NB4 (cell line): ENCODE data around the gene OBP2B.

Experiments
- MYC ChIP-seq: IDR thresholded peaks from 2 replicates; pipeline ENCODE4 v1.6.1; 2011; ENCODE audit warnings: low read depth, low read length
- POLR2A ChIP-seq: IDR thresholded peaks from 2 replicates; pipeline ENCODE4 v1.6.1; 2011; ENCODE audit warnings: mild to moderate bottlenecking; ENCODE audit not compliant: insufficient read length; ENCODE audit errors: extremely low read depth
- TF ChIP-seq, protein P1 (sequence below): IDR thresholded peaks from 2 replicates; pipeline ENCODE4 v1.6.1; 2011; ENCODE audit warnings: low read depth, low read length
- TF ChIP-seq, protein P2 (sequence below): IDR thresholded peaks from one replicate; pipeline ENCODE4 v1.5.1; 2012; ENCODE audit warnings: low read depth, low read length

DNA sequence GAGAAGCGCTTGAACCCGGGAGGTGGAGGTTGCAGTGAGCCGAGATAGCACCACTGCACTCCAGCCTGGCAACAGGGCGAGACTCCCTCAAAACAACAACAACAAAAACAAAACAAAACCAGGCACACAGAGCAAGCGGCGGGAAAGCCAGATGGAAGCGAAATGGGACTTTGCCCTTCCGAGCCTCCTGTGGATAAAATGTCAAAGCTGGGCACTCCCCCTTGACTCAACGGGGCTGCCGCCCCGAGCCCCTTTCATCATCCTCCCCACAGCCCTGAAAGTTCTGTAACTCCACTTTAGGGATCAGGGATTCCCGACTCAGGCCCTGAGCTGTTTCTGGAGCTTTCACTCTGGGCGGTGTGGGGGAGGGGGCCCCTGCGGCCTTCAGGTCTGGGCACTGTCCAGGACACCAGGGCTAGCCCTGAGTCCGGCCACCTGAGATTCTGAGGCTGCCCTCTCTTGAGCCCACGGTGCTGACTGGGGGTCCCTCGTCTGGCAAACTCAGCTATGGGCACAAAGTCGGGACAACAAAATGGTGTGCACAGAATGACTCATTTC is 30.6 kb upstream of the OBP2B start:
- TF ChIP-seq, protein P1, sequence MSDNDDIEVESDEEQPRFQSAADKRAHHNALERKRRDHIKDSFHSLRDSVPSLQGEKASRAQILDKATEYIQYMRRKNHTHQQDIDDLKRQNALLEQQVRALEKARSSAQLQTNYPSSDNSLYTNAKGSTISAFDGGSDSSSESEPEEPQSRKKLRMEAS, result no peak
- TF ChIP-seq, protein P2, sequence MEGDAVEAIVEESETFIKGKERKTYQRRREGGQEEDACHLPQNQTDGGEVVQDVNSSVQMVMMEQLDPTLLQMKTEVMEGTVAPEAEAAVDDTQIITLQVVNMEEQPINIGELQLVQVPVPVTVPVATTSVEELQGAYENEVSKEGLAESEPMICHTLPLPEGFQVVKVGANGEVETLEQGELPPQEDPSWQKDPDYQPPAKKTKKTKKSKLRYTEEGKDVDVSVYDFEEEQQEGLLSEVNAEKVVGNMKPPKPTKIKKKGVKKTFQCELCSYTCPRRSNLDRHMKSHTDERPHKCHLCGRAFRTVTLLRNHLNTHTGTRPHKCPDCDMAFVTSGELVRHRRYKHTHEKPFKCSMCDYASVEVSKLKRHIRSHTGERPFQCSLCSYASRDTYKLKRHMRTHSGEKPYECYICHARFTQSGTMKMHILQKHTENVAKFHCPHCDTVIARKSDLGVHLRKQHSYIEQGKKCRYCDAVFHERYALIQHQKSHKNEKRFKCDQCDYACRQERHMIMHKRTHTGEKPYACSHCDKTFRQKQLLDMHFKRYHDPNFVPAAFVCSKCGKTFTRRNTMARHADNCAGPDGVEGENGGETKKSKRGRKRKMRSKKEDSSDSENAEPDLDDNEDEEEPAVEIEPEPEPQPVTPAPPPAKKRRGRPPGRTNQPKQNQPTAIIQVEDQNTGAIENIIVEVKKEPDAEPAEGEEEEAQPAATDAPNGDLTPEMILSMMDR, result no peak
- TF ChIP-seq POLR2A (no peak), MYC (no peak)
